Kidney glomerular epithelial cell (primary cell): ENCODE results near the gene GARS1.

Source experiments
- DNase-seq: peaks from one replicate; lab custom pipeline; 2025; lab: John Stamatoyannopoulos, UW

GARS1 gene

GRCh38 chr7:30656006-30656957, 61.6 kb downstream of the GARS1 start:
- no peak for DNase-seq

DNA sequence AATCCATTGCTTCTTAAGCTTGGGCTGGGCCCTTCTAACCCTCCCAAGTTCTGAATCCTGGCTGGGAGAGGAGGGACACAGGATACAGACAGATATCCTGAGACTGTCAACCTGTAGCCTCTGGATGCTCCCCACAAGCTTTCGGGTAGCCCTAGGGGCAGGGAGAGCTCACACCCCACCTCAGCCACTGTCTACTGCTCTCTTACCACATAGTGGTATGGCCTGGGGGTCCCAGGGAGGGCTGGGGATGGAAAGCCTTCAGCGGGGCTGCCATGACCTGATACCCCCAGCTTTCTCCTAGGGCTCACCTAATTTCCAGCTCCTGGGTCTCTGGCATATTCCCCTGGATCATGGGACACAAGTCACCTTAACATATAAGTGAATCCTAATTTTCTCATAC, 62.5 kb downstream of the GARS1 start:
- DNase-seq = no peak

DNA sequence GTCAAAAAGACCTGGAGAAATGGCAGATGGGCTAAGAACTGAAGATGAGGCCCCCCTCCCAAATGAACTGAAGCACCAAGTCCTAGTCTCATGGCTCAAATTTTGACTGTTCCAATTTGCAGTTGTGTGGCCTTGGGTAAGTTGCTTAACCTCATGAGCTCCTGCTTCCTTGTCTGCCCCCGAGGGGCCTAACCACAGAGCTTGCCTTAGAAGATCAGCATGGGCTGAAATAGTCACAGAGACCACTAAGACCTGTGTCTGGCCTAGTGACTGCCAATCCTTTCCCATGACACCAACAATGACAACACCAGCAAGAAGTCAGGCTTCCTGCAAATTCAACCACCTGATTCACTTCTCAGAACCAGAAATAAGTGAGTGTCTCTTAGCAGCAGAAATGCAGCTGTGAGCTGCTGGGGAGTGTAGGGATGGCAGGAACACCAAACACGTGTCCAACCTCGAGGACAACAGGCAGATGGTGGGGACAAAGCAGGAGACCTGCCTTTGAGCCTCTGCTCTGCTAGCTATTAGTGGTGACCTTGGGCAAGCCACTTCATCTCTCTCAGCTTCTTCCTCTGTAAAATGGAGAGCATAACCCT, 63.9 kb downstream of the GARS1 start:
- DNase-seq = no peak

- no peak for DNase-seq
Observed at GRCh38 chr7:30659312-30659711, 64.6 kb downstream of the GARS1 start.

DNA sequence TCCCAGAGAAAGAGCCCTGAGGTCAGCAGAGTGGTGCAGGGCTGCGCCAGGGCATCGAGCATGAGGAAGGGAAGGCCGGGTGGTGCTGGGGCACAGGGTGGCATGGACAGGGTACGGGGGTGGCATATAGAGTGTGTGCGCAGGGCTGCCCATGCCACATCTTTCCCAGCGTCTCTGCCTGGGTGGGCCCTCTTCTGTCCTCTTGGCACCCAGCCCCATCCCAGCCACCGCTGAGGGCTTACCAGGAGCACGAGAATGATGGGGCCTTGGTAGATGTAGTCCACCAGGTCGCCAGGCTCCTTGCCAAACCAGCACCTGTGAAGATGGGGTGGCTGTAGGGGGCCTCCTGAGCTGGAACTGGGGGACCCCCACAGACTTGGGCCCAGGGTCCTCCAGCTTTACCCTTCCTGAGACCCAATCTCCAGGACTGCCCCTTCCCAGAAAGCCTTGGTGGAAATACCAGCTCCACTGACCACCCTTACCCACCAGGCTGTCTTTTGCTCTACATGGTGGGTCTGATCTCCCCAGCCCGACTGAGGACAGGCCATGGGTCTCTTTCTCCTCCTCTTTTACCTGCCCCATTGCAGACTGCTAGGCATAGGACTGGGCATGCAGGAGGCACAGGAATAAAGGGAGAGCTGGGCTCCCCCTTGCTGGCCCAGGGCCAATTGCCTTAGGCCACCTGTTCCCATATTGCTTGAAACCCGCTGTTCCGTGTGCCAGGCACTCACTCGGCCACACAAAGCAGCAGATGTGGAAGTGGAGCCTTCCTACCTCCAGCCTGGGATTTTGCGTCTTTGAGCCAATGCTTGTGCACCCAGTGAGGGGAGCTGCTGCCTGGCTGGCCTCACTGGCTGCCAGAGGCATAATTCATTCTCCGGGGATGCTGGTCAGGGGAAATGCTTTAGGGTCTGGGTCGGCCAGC, 65.9 kb downstream of the GARS1 start:
- no peak for DNase-seq

- DNase-seq = no peak
Observed at GRCh38 chr7:30661926-30662325, 67.2 kb downstream of the GARS1 start.

DNA sequence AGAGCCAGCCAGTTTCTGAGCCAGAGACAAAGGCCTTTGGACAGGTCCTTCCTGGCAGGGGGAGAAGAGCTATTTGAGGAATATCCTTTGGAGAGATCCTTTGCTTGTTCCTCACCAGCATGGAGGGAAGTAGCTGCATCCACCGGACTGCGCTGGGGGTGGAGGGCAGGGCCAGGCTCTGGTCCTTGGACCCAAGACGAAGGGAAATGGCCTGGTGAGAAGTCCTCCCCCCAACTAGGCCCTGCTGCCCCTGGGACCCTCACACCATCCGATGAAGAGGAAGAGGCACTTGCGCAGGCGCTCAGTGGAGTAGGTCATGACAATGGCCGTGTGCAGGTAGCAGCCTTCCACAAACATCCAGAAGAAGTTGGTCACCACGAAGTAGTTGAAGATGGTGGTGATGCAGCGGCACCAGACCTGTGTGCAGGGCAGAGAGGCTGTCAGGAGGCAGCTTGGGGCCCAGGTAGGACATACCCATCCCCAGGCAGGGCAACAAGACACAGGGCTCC, 67.8 kb downstream of the GARS1 start:
- no peak for DNase-seq

- DNase-seq = no peak
Observed at GRCh38 chr7:30663414-30663813, 68.7 kb downstream of the GARS1 start.

DNA sequence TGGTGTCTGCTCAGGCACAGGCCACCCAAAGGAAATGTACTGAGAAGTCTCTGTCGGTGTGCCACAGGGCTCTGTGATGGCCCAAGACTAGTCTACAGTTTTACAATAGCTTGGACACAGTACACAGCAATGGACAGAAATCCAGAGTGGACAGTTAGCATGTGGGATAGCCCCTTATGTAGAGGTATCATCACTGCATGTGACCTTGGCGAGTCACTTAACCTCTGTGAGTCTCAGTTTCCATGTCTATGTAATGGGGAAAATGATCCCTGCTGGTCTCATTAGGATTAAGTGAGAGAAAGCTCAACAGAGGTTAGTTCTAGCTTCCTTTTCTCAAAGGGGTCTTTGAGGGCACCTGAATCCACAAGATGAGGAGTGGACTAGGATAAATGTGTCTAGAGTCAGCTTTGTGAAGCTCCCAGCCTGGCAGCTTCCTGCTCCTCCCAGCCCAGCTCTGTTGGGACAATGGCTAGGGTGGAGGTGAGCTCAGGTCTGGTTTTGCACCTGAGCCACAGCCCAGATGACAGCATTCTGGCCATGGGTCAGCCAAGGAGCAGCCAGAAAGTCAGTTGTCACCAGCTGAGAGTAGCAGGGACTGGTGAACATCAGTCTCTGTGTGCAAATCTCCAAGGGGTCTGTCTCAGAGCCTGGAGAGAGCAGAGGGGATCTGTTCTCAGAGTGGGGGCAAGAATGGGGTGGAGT, 69.7 kb downstream of the GARS1 start:
- DNase-seq = no peak

DNA sequence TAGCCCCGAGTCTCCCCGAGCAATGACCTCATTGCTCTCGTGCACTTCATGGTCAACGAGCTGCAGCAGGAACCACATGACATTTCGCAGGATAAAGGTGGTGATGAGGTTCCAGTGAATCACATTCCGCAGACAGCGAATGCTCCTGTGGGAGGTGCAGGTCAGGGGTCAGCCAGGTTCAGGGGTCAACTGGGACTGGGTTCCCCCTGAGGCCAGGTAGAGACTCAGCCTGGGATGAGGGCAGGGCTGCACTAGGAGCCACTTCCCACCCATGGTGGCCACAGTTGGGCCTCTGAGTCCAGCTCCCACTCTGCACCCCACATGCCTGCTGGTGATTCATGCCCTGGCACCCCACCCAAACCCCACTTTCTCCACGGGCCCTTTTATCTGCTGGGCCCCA, 70.4 kb downstream of the GARS1 start:
- no peak for DNase-seq

GRCh38 chr7:30665449-30665848, 70.8 kb downstream of the GARS1 start:
- no peak for DNase-seq

GRCh38 chr7:30667172-30667571, 72.5 kb downstream of the GARS1 start:
- DNase-seq = no peak

- no peak for DNase-seq
Observed at GRCh38 chr7:30668102-30668501, 73.4 kb downstream of the GARS1 start.

DNA sequence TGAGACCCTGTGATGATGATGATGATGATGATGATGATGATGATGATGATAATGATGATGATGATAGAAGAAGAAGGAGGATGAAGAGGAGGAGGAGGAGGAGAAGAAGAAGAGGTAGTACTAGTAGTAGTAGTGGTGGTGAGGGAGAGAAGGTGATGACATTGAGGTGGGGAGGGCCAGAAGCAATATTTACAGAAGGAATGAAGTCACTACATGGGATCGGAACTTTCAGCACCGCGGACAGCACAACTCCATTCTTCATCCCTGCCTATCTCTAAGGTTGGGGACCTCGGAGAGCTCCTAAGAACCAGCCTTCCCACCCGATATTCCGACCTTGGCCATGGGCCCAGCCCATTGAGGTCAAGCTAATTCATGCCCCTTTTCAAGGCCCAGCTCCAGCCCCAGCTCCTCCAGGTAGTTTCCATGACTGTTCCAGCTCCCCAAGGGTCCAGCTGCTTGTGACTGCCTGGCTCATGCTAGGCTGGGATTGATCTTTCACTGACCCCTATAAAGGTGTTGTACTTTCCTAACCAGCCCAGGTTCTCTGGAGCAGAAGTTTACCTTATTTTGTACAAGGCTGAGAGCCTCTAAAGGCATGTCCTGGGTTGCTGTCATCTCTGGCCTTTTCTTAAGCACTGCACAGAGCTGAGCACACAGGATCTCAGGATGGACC, 77.3 kb downstream of the GARS1 start:
- DNase-seq = peak; percentile 42

DNA sequence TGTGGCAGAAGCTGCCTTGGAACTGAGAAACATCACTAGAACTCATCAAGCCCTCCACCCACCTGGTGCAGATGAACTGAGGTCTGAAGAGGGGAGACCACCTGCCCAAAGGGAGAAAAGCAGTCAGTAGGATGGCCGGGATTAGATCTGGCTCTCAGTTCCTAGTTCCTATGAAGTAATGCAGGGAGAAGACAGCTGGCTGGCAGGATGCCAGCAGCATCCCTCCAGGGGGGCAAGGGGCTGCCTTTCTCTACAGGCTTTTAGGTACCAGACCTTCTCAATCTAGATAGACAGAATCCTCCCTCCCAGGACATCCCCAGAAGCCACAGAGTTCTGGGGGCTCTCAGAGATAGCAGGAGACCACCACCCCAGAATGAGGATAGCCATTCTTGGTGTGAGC, 79.7 kb downstream of the GARS1 start:
- DNase-seq = no peak

DNA sequence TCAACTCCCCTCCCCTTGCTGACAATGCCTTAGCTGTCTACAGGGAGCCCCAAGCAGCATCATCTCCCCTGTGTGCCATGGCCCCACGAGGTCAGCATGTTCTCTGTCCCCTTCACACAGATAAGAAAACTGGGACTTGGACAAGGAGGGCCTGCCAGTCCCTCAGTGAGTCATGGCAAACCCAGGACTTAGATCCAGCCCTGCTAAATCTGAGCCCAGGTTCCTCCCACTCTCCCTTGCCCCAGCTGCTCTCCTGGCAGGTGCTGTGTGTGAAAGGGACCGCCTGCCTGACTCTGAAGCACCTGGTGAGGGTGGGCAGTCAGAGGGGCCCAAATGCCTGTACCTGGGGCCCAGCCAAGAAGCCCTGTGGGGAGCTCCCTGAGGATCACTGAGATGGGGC, 80.2 kb downstream of the GARS1 start:
- no peak for DNase-seq

- DNase-seq = no peak
Observed at GRCh38 chr7:30678805-30679204, 84.1 kb downstream of the GARS1 start.

GRCh38 chr7:30679664-30680063, 85.0 kb downstream of the GARS1 start:
- peak; percentile 3 for DNase-seq

GRCh38 chr7:30681331-30681797, 86.7 kb downstream of the GARS1 start:
- DNase-seq = no peak

DNA sequence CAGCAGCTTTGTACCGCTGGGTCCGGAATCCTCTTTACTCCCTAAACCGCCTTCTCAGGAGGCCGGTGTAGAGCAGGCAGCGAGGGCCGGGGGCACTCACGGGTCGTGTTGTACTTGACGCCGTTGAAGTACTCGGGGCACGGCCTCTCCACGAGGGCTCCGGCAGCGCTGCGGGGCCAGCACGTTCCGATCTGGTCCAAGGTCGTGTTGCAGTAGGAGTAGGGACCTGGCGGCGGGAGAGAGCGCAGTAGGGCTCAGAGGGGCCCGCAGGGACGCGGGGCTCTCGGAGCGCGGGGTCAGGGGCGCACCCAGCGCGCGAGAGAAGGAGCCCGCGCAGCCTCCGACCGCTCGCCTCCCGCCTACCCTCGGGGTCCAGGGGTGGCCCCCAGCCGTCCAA, 87.1 kb downstream of the GARS1 start:
- DNase-seq = no peak
